WTC11 (cell line): ENCODE measurements around the gene ESRRG. TPM values are rescaled to one million over a fixed set of nuclear protein-coding genes. Genes with fewer than 3 reads are reported as not detected.
A peak's percentile ranks its signal among the peaks of the same experiment; 100 is the strongest.

ENCODE experiments used
- AR ChIP-seq: fragments of 250-450 bp; sonication (Bioruptor Pico); IDR thresholded peaks from 2 replicates; pipeline ENCODE4 v1.9.0; 2021; ENCODE audit warnings: mild to moderate bottlenecking
- CBFB ChIP-seq: sonication (generic); formaldehyde crosslinking; IDR thresholded peaks from 2 replicates; pipeline ENCODE4 v1.8.1; 2022; ENCODE audit warnings: mild to moderate bottlenecking, low read depth, missing genetic modification reagents
- CTCF ChIP-seq: fragments of 200-600 bp; IDR thresholded peaks from 2 replicates; pipeline ENCODE4 v1.8.0; 2022; ENCODE audit warnings: antibody characterized with exemption
- E2F5 ChIP-seq: sonication (generic); formaldehyde crosslinking; IDR thresholded peaks from 2 replicates; pipeline ENCODE4 v1.8.1; 2022; ENCODE audit warnings: mild to moderate bottlenecking, moderate library complexity, missing genetic modification reagents
- ESRRA ChIP-seq: sonication (generic); formaldehyde crosslinking; IDR thresholded peaks from 2 replicates; pipeline ENCODE4 v1.8.1; 2022; ENCODE audit warnings: mild to moderate bottlenecking, missing genetic modification reagents, borderline replicate concordance
- FOXP4 ChIP-seq: sonication (generic); formaldehyde crosslinking; IDR thresholded peaks from 2 replicates; pipeline ENCODE4 v1.8.0; 2022; ENCODE audit warnings: mild to moderate bottlenecking, missing genetic modification reagents
- IRF1 ChIP-seq: sonication (generic); formaldehyde crosslinking; IDR thresholded peaks from 2 replicates; pipeline ENCODE4 v1.8.0; 2023; ENCODE audit warnings: missing genetic modification reagents
- KAT7 ChIP-seq: sonication (generic); formaldehyde crosslinking; IDR thresholded peaks from 2 replicates; pipeline ENCODE4 v1.8.1; 2023; ENCODE audit warnings: missing genetic modification reagents, mild to moderate bottlenecking, borderline replicate concordance
- NFATC4 ChIP-seq: fragments of 250-450 bp; sonication (Bioruptor Pico); IDR thresholded peaks from 2 replicates; pipeline ENCODE4 v1.9.0; 2021; ENCODE audit warnings: mild to moderate bottlenecking
- PRRX2 ChIP-seq: fragments of 250-450 bp; sonication (Bioruptor Pico); IDR thresholded peaks from 2 replicates; pipeline ENCODE4 v1.8.0; 2021; ENCODE audit warnings: mild to moderate bottlenecking
- RORB ChIP-seq: fragments of 250-450 bp; sonication (Bioruptor Pico); IDR thresholded peaks from 2 replicates; pipeline ENCODE4 v1.9.0; 2021; ENCODE audit warnings: mild to moderate bottlenecking
- SOX15 ChIP-seq: fragments of 250-450 bp; sonication (Bioruptor Pico); IDR thresholded peaks from 2 replicates; pipeline ENCODE4 v1.9.0; 2021; ENCODE audit warnings: mild to moderate bottlenecking
- TP53 ChIP-seq: sonication (generic); formaldehyde crosslinking; IDR thresholded peaks from 2 replicates; pipeline ENCODE4 v1.8.1; 2023; ENCODE audit warnings: mild to moderate bottlenecking, missing genetic modification reagents
- USF2 ChIP-seq: sonication (generic); formaldehyde crosslinking; IDR thresholded peaks from 2 replicates; pipeline ENCODE4 v1.8.1; 2023; ENCODE audit warnings: mild to moderate bottlenecking, missing genetic modification reagents, moderate library complexity
- ZNF219 ChIP-seq: sonication (generic); formaldehyde crosslinking; IDR thresholded peaks from 2 replicates; pipeline ENCODE4 v1.8.0; 2023; ENCODE audit warnings: missing genetic modification reagents, mild to moderate bottlenecking, borderline replicate concordance
- ZNF281 ChIP-seq: sonication (generic); formaldehyde crosslinking; IDR thresholded peaks from 2 replicates; pipeline ENCODE4 v1.8.0; 2023; ENCODE audit warnings: mild to moderate bottlenecking, missing genetic modification reagents
- ZNF423 ChIP-seq: fragments of 250-450 bp; sonication (Bioruptor Pico); IDR thresholded peaks from 2 replicates; pipeline ENCODE4 v2.1.2; 2022; ENCODE audit warnings: mild to moderate bottlenecking, moderate library complexity
- ZNF512 ChIP-seq: sonication (generic); formaldehyde crosslinking; IDR thresholded peaks from 2 replicates; pipeline ENCODE4 v1.8.1; 2022; ENCODE audit warnings: missing genetic modification reagents, borderline replicate concordance
- ZSCAN18 ChIP-seq: fragments of 250-450 bp; sonication (Bioruptor Pico); IDR thresholded peaks from 2 replicates; pipeline ENCODE4 v2.1.2; 2022; ENCODE audit warnings: mild to moderate bottlenecking, moderate library complexity
- total RNA-seq: library from RNA; stranded (reverse); gene quantifications from 3 replicates; pipeline ENCODE4 v1.2.3, GENCODE V29; 2021

Gene ESRRG
- total RNA-seq, 1 experiment from 2014 or later = 2.3 TPM

- no peak for TF ChIP-seq ZNF281 (CRISPR knock-in tag)
- no peak for TF ChIP-seq ZNF512
- TF ChIP-seq TP53 (CRISPR knock-in tag) = no peak
- no peak for TF ChIP-seq NFATC4 (CRISPR knock-in tag)
- TF ChIP-seq FOXP4 (CRISPR knock-in tag) = peak; percentile 50; the same call in 1 of the 2 replicates
- TF ChIP-seq ZNF219 = no peak
- no peak for TF ChIP-seq CBFB (CRISPR knock-in tag)
- TF ChIP-seq ESRRA (CRISPR knock-in tag) = 0 out of 2 replicates have a peak, but pooled peaks have one; percentile 31
- TF ChIP-seq USF2 (CRISPR knock-in tag) = no peak
- 0 out of 2 replicates have a peak, but pooled peaks have one; percentile 44 for TF ChIP-seq KAT7 (CRISPR knock-in tag)
- no peak for TF ChIP-seq IRF1 (CRISPR knock-in tag)
- TF ChIP-seq ZSCAN18 (CRISPR knock-in tag) = no peak
- TF ChIP-seq CTCF = no peak
- TF ChIP-seq AR (CRISPR knock-in tag) = no peak
- TF ChIP-seq RORB (CRISPR knock-in tag) = no peak
- peak; percentile 94 for TF ChIP-seq ZNF423 (CRISPR knock-in tag)
- TF ChIP-seq SOX15 (CRISPR knock-in tag) = no peak
- 0 out of 2 replicates have a peak, but pooled peaks have one; percentile 26 for TF ChIP-seq E2F5 (CRISPR knock-in tag)
- no peak for TF ChIP-seq PRRX2 (CRISPR knock-in tag)
These were observed 122.3 kb downstream of the ESRRG start (continued) for GRCh38 chr1:216600730-216601609.
